COLO668 (cell line): ENCODE data around the gene EIF6.
"Not testable (repeated sequence)": the region's sequence is repeated elsewhere in the genome, so short reads cannot be mapped to it uniquely, and the experiment has no call there.

ENCODE experiments used
- DNase-seq: peaks from one replicate; lab custom pipeline; 2025; ENCODE audit not compliant: unreplicated experiment; lab: John Stamatoyannopoulos, UW

Gene EIF6

GRCh38 chr20:35284267-35284991 is at the start of gene EIF6:
Gene EIF6 (minus strand): TSS chr20:35284772. CDS start chr20:35284487, 285 bp downstream.
- DNase-seq: peak; percentile 94

GRCh38 chr20:35333606-35334005 is 49.0 kb upstream of the EIF6 start:
- no peak for DNase-seq

GRCh38 chr20:35332540-35333200 is 48.1 kb upstream of the EIF6 start:
- no peak for DNase-seq

- DNase-seq: peak; percentile 45
These were observed 45.0 kb upstream of the EIF6 start for GRCh38 chr20:35329435-35330139.

- DNase-seq: no peak
These were observed 44.1 kb upstream of the EIF6 start for GRCh38 chr20:35328689-35329088.

GRCh38 chr20:35328095-35328685 is 43.6 kb upstream of the EIF6 start:
- no peak for DNase-seq

- DNase-seq: no peak
These were observed 42.8 kb upstream of the EIF6 start for GRCh38 chr20:35327074-35327976.

GRCh38 chr20:35326740-35327073 is 42.1 kb upstream of the EIF6 start:
- DNase-seq: no peak

GRCh38 chr20:35326021-35326739 is 41.6 kb upstream of the EIF6 start:
- no peak for DNase-seq

- no peak for DNase-seq
These were observed 40.8 kb upstream of the EIF6 start for GRCh38 chr20:35325401-35325800.

- no peak for DNase-seq
These were observed 36.0 kb upstream of the EIF6 start for GRCh38 chr20:35320396-35321126.

GRCh38 chr20:35319871-35320197 is 35.3 kb upstream of the EIF6 start:
- DNase-seq: no peak

- DNase-seq: peak; percentile 25
These were observed 34.8 kb upstream of the EIF6 start for GRCh38 chr20:35319192-35319870.

GRCh38 chr20:35318502-35319157 is 34.1 kb upstream of the EIF6 start:
- peak; percentile 63 for DNase-seq

- DNase-seq: no peak
These were observed 33.0 kb upstream of the EIF6 start for GRCh38 chr20:35317416-35318210.

- DNase-seq: no peak
These were observed 31.5 kb upstream of the EIF6 start for GRCh38 chr20:35316086-35316485.

- DNase-seq: not testable (repeated sequence)
These were observed 31.1 kb upstream of the EIF6 start for GRCh38 chr20:35315632-35316020.
